GM06990 (cell line): ENCODE results near the gene LIPC.

ENCODE experiments used
- DNase-seq: peaks from one replicate; pipeline ENCODE4 v3.0.0-alpha.2; 2011; ENCODE audit not compliant: insufficient read length; ENCODE audit errors: extremely low read depth
- H3K27me3 ChIP-seq: replicated peaks from 2 replicates; pipeline ENCODE4 v1.6.0; 2011; ENCODE audit warnings: low read length; ENCODE audit not compliant: control insufficient read depth, insufficient read depth
- H3K36me3 ChIP-seq: 2 replicates; pipeline ENCODE4 v1.5.1; 2011; ENCODE audit warnings: low read length; ENCODE audit not compliant: control insufficient read depth, insufficient read depth
- H3K4me3 ChIP-seq: replicated peaks from 2 replicates; pipeline ENCODE4 v1.5.1; 2011; ENCODE audit warnings: low read depth, mild to moderate bottlenecking, control low read depth, low read length
- TF ChIP-seq, protein P1 (sequence below): IDR thresholded peaks from 2 replicates; pipeline ENCODE4 v1.5.1; 2011; ENCODE audit warnings: low read length, control low read depth, mild to moderate bottlenecking, inconsistent platforms; ENCODE audit not compliant: insufficient read depth, poor library complexity, severe bottlenecking

The LIPC gene

DNA sequence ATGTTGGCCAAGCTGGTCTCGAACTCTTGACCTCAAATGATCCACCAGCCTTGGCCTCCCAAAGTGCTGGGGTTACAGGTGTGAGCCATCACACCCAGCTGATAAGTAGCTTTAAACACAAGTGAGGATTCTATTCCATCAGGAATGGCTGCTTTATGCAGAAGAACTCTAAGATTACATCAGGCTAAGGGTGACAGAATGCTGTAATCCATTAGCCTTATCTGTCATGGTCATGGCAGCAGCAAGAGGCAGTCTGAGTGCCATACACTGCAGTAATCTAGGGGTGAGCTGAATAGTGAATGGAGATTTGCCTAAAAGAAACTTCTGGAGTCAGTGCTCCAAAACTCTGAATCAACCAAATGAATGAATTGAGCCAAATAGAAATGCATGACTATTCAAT is 39.6 kb downstream of the LIPC start:
- DNase-seq = no peak
- no peaks in the 10 kb centered on the region for H3K27me3 ChIP-seq
- no peak overlapping the region for H3K4me3 ChIP-seq
- no peaks in the 10 kb centered on the region for H3K36me3 ChIP-seq
- TF ChIP-seq, protein P1, sequence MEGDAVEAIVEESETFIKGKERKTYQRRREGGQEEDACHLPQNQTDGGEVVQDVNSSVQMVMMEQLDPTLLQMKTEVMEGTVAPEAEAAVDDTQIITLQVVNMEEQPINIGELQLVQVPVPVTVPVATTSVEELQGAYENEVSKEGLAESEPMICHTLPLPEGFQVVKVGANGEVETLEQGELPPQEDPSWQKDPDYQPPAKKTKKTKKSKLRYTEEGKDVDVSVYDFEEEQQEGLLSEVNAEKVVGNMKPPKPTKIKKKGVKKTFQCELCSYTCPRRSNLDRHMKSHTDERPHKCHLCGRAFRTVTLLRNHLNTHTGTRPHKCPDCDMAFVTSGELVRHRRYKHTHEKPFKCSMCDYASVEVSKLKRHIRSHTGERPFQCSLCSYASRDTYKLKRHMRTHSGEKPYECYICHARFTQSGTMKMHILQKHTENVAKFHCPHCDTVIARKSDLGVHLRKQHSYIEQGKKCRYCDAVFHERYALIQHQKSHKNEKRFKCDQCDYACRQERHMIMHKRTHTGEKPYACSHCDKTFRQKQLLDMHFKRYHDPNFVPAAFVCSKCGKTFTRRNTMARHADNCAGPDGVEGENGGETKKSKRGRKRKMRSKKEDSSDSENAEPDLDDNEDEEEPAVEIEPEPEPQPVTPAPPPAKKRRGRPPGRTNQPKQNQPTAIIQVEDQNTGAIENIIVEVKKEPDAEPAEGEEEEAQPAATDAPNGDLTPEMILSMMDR = no peak

GRCh38 chr15:58472221-58472620 is 40.4 kb downstream of the LIPC start:
- TF ChIP-seq, protein P1 = no peak
- Histone ChIP-seq H3K27me3 (no peaks in the 10 kb centered on the region), H3K4me3 (no peak overlapping the region), H3K36me3 (no peaks in the 10 kb centered on the region)
- DNase-seq = no peak

DNA sequence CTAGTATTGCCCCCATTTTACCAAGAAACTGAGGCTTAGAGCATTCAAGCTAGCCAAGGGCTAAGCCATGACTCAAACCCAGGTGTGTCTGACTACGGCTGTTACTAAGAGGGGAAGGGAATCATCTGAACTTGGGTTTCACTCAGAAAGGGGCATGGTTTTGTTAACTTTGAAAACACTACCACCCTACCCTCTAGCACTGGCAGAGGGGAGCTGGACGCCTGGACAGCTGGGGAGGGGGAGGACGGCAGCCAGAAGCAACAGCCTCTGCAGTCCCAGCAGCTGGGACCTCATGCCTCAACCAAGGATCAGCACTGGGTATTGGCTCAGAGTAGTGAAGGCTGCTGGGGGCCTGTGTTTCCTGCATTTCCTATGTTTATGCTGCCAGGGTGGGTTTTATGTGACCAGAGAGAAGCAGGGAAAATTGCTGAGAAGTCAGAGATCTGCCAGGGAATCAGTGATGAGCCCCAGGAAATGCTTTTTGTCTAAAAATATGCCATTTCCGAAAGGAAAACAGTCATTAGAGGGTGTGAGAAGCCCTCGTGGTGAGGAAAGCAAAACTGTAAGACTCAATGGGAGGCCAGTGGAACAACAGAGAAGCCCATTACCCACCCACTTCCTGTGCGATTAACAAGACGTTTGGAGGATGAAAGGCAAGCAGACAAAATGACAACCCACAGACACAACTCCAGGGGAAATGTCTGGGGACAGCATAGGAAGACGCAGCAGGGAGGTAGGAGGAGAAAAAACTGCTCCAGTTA is 41.2 kb downstream of the LIPC start:
- TF ChIP-seq, protein P1 = no peak
- Histone ChIP-seq H3K27me3 (no peaks in the 10 kb centered on the region), H3K36me3 (no peaks in the 10 kb centered on the region), H3K4me3 (peak overlapping the region; percentile 20)
- DNase-seq = peak; percentile 35

GRCh38 chr15:58473724-58474123 is 41.9 kb downstream of the LIPC start:
- H3K27me3 ChIP-seq = no peaks in the 10 kb centered on the region
- peak overlapping the region; percentile 20 for H3K4me3 ChIP-seq
- H3K36me3 ChIP-seq = no peaks in the 10 kb centered on the region
- TF ChIP-seq, protein P1 = no peak
- DNase-seq = peak; percentile 21

GRCh38 chr15:58474741-58475323 is 43.0 kb downstream of the LIPC start:
- TF ChIP-seq, protein P1 = no peak
- DNase-seq = no peak
- Histone ChIP-seq H3K36me3 (no peaks in the 10 kb centered on the region), H3K27me3 (no peaks in the 10 kb centered on the region), H3K4me3 (no peak overlapping the region)
